Stimulated activated naive CD8-positive, alpha-beta T cell treated with anti-CD3 and anti-CD28 coated beads, Interleukin-15, Interleukin-2, amounts not matched to agents 100 ng/mL and 50 ng/mL, for 24 hours (primary cell): ENCODE measurements around the gene TRNAU1AP.
A peak's percentile ranks its signal among the peaks of the same experiment; 100 is the strongest.
"Not testable (repeated sequence)": the region's sequence is repeated elsewhere in the genome, so short reads cannot be mapped to it uniquely, and the experiment has no call there.

Source experiments
- H3K27ac Mint-ChIP-seq: one replicate; pipeline ENCODE4 v1.8.0; 2021; ENCODE audit warnings: mild to moderate bottlenecking, mixed read lengths
- H3K27me3 Mint-ChIP-seq: one replicate; pipeline ENCODE4 v1.8.0; 2021; ENCODE audit warnings: mixed read lengths
- H3K36me3 Mint-ChIP-seq: one replicate; pipeline ENCODE4 v1.8.0; 2021; ENCODE audit warnings: low read depth, mixed read lengths
- H3K4me1 Mint-ChIP-seq: one replicate; pipeline ENCODE4 v1.8.0; 2021; ENCODE audit warnings: low read depth, mixed read lengths
- H3K4me3 Mint-ChIP-seq: one replicate; pipeline ENCODE4 v1.8.0; 2021; ENCODE audit warnings: mild to moderate bottlenecking, mixed read lengths
- H3K9me3 Mint-ChIP-seq: one replicate; pipeline ENCODE4 v1.8.0; 2021; ENCODE audit warnings: mixed read lengths

The TRNAU1AP gene

GRCh38 chr1:28552758-28553663 lies at the start of gene TRNAU1AP:
Gene TRNAU1AP, plus strand, starts transcription at chr1:28553085. Its CDS starts 26 bp downstream, at chr1:28553111.
- Mint-ChIP-seq H3K4me1 (peaks cover 22% of the 10 kb centered on the region), H3K36me3 (peaks cover 19% of the 10 kb centered on the region), H3K27ac (peak within 1 kb of the TSS; percentile 96), H3K4me3 (peak within 1 kb of the TSS; percentile 96), H3K9me3 (no peaks in the 10 kb centered on the region), H3K27me3 (no peaks in the 10 kb centered on the region)

GRCh38 chr1:28503117-28503516 lies 49.8 kb upstream of the TRNAU1AP start:
- Mint-ChIP-seq H3K27ac (no peak overlapping the region), H3K36me3 (peaks cover 38% of the 10 kb centered on the region), H3K4me3 (no peak overlapping the region), H3K4me1 (peaks cover 23% of the 10 kb centered on the region), H3K9me3 (no peaks in the 10 kb centered on the region), H3K27me3 (peaks cover 3% of the 10 kb centered on the region)

GRCh38 chr1:28505406-28506187 lies 47.3 kb upstream of the TRNAU1AP start, which contains the start of gene RCC1:
Gene RCC1, plus strand, starts transcription at chr1:28506043. Its CDS starts 23,824 bp downstream, at chr1:28529867.
- Mint-ChIP-seq H3K27ac (peak within 1 kb of the TSS; percentile 100), H3K36me3 (peaks cover 55% of the 10 kb centered on the region), H3K9me3 (no peaks in the 10 kb centered on the region), H3K4me1 (peaks cover 48% of the 10 kb centered on the region), H3K4me3 (peak within 1 kb of the TSS; percentile 100), H3K27me3 (peaks cover 9% of the 10 kb centered on the region)

GRCh38 chr1:28506907-28507246 lies 46.0 kb upstream of the TRNAU1AP start:
- H3K36me3 Mint-ChIP-seq = peaks cover 62% of the 10 kb centered on the region
- H3K4me3 Mint-ChIP-seq = peak overlapping the region; percentile 100
- peaks cover 9% of the 10 kb centered on the region for H3K27me3 Mint-ChIP-seq
- H3K4me1 Mint-ChIP-seq = peaks cover 54% of the 10 kb centered on the region
- H3K27ac Mint-ChIP-seq = peak overlapping the region; percentile 100
- no peaks in the 10 kb centered on the region for H3K9me3 Mint-ChIP-seq

- H3K9me3 Mint-ChIP-seq = no peaks in the 10 kb centered on the region
- peaks cover 66% of the 10 kb centered on the region for H3K36me3 Mint-ChIP-seq
- peaks cover 57% of the 10 kb centered on the region for H3K4me1 Mint-ChIP-seq
- peak overlapping the region; percentile 100 for H3K27ac Mint-ChIP-seq
- peaks cover 9% of the 10 kb centered on the region for H3K27me3 Mint-ChIP-seq
- peak overlapping the region; percentile 100 for H3K4me3 Mint-ChIP-seq
Observed at GRCh38 chr1:28507247-28507645, 45.6 kb upstream of the TRNAU1AP start.

GRCh38 chr1:28507646-28508434 lies 45.0 kb upstream of the TRNAU1AP start:
- Mint-ChIP-seq H3K27me3 (peaks cover 9% of the 10 kb centered on the region), H3K9me3 (no peaks in the 10 kb centered on the region), H3K27ac (peak overlapping the region; percentile 100), H3K4me1 (peaks cover 63% of the 10 kb centered on the region), H3K4me3 (peak overlapping the region; percentile 100), H3K36me3 (peaks cover 72% of the 10 kb centered on the region)

GRCh38 chr1:28508435-28508754 lies 44.5 kb upstream of the TRNAU1AP start:
- H3K27me3 Mint-ChIP-seq = peaks cover 9% of the 10 kb centered on the region
- peaks cover 72% of the 10 kb centered on the region for H3K36me3 Mint-ChIP-seq
- peaks cover 63% of the 10 kb centered on the region for H3K4me1 Mint-ChIP-seq

GRCh38 chr1:28509705-28510272 lies 43.1 kb upstream of the TRNAU1AP start:
- Mint-ChIP-seq H3K27me3 (peaks cover 9% of the 10 kb centered on the region), H3K9me3 (no peaks in the 10 kb centered on the region), H3K27ac (peak overlapping the region; percentile 100), H3K4me3 (peak overlapping the region; percentile 100), H3K4me1 (peaks cover 64% of the 10 kb centered on the region), H3K36me3 (peaks cover 72% of the 10 kb centered on the region)

More at GRCh38 chr1:28508435-28508754, 44.5 kb upstream of the TRNAU1AP start:
- peak overlapping the region; percentile 100 for H3K27ac Mint-ChIP-seq
- peak overlapping the region; percentile 100 for H3K4me3 Mint-ChIP-seq
- no peaks in the 10 kb centered on the region for H3K9me3 Mint-ChIP-seq

GRCh38 chr1:28510273-28510969 lies 42.5 kb upstream of the TRNAU1AP start:
- Mint-ChIP-seq H3K4me3 (peak overlapping the region; percentile 100), H3K4me1 (peaks cover 63% of the 10 kb centered on the region), H3K36me3 (peaks cover 68% of the 10 kb centered on the region), H3K27me3 (peaks cover 9% of the 10 kb centered on the region), H3K27ac (peak overlapping the region; percentile 100), H3K9me3 (no peaks in the 10 kb centered on the region)

GRCh38 chr1:28510970-28511440 lies 41.9 kb upstream of the TRNAU1AP start:
- peaks cover 62% of the 10 kb centered on the region for H3K36me3 Mint-ChIP-seq
- peak overlapping the region; percentile 100 for H3K27ac Mint-ChIP-seq
- no peaks in the 10 kb centered on the region for H3K9me3 Mint-ChIP-seq
- H3K27me3 Mint-ChIP-seq = peaks cover 6% of the 10 kb centered on the region
- peaks cover 57% of the 10 kb centered on the region for H3K4me1 Mint-ChIP-seq
- peak overlapping the region; percentile 100 for H3K4me3 Mint-ChIP-seq

GRCh38 chr1:28512058-28512611 lies 40.8 kb upstream of the TRNAU1AP start:
- H3K36me3 Mint-ChIP-seq = peaks cover 51% of the 10 kb centered on the region
- H3K27me3 Mint-ChIP-seq = peaks cover 6% of the 10 kb centered on the region
- H3K27ac Mint-ChIP-seq = peak overlapping the region; percentile 100
- H3K4me3 Mint-ChIP-seq = peak overlapping the region; percentile 100
- peaks cover 53% of the 10 kb centered on the region for H3K4me1 Mint-ChIP-seq
- no peaks in the 10 kb centered on the region for H3K9me3 Mint-ChIP-seq

GRCh38 chr1:28514445-28514933 lies 38.4 kb upstream of the TRNAU1AP start:
- not testable (repeated sequence) for H3K9me3 Mint-ChIP-seq, H3K27me3 Mint-ChIP-seq
- peak overlapping the region; percentile 2 for H3K4me3 Mint-ChIP-seq
- H3K36me3 Mint-ChIP-seq = peaks cover 36% of the 10 kb centered on the region
- peaks cover 54% of the 10 kb centered on the region for H3K4me1 Mint-ChIP-seq
- H3K27ac Mint-ChIP-seq = peak overlapping the region; percentile 7

GRCh38 chr1:28516518-28516956 lies 36.3 kb upstream of the TRNAU1AP start:
- peak overlapping the region; percentile 68 for H3K27ac Mint-ChIP-seq

More at GRCh38 chr1:28516518-28516956, 36.3 kb upstream of the TRNAU1AP start:
- Mint-ChIP-seq H3K4me1 (peaks cover 48% of the 10 kb centered on the region), H3K27me3 (no peaks in the 10 kb centered on the region), H3K9me3 (no peaks in the 10 kb centered on the region), H3K4me3 (no peak overlapping the region), H3K36me3 (peaks cover 32% of the 10 kb centered on the region)
